HFFc6 (cell line): ENCODE measurements around the gene AGPAT2. TPM values are rescaled to one million over a fixed set of nuclear protein-coding genes. Genes with fewer than 3 reads are reported as not detected.

ENCODE experiments used
- DNase-seq: peaks from one replicate; pipeline ENCODE4 v3.0.0-alpha.2; 2018
- H3K27ac Mint-ChIP-seq: 2 replicates; pipeline ENCODE4 v1.8.0; 2020; ENCODE audit warnings: mild to moderate bottlenecking, mixed read lengths
- H3K27me3 Mint-ChIP-seq: 2 replicates; pipeline ENCODE4 v1.8.0; 2021; ENCODE audit warnings: mild to moderate bottlenecking, moderate library complexity, mixed read lengths; ENCODE audit not compliant: insufficient read depth
- H3K36me3 Mint-ChIP-seq: 2 replicates; pipeline ENCODE4 v1.8.0; 2021; ENCODE audit warnings: low read depth, mixed read lengths
- H3K4me1 Mint-ChIP-seq: 2 replicates; pipeline ENCODE4 v1.8.0; 2020; ENCODE audit warnings: low read depth, mixed read lengths
- H3K4me3 Mint-ChIP-seq: 2 replicates; pipeline ENCODE4 v1.8.0; 2020; ENCODE audit warnings: mild to moderate bottlenecking, moderate library complexity, mixed read lengths
- H3K9me3 Mint-ChIP-seq: 2 replicates; pipeline ENCODE4 v1.8.0; 2020; ENCODE audit warnings: mild to moderate bottlenecking, mixed read lengths
- total RNA-seq, 6 experiments: library from RNA; stranded (reverse); fragmentation: NEBNext Ultra II Directional; extraction: Animal tissue kit (Norgen Biotek cat#: 25700); gene quantifications; 2 replicates in 1 of 6; 3 replicates in 5 of 6; pipeline ENCODE4 v1.2.3, GENCODE V29; 2021
- TF ChIP-seq, protein P1 (sequence below): fragments of 200-600 bp; sonication (generic); IDR thresholded peaks from 2 replicates; pipeline ENCODE4 v1.5.0; 2021; ENCODE audit warnings: antibody characterized with exemption, mild to moderate bottlenecking

The AGPAT2 gene
- total RNA-seq, 6 experiments from 2014 or later: 48.7 to 58.4 (median 54.8) TPM

DNA sequence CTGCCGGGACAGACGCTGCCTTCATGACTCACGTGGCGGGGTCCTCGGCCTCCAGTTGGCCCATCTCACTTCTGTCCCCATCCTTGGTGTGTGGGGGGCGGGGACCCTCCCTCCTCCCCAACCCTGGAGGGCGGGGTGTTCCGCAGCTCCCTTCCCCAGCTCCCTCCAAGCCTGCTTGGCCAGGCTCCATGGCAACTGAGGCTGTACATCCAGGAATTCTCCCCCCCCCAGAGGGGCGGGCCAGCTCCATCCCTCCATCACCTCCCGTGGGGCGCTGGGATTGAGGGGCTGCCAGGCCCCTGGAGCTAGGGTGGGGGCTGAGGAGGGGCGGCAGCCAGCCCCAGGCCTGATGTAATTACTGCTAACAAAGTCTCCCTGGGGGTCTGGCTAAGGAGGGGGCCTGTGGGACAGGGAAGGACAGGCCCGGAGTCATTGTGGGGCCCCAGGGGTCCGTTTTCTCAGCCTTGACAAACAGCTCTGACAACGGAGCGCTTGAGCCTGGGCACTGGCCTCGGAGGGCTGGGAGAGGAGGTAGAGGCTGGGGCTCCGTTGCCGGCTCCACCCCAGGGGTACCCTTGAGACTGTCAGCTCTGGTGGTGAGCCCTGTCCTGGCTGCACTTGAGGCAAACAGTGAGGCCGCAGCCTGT, 33.1 kb upstream of the AGPAT2 start:
- no peaks in the 10 kb centered on the region for H3K9me3 Mint-ChIP-seq
- H3K36me3 Mint-ChIP-seq: peaks cover 14% of the 10 kb centered on the region
- H3K27me3 Mint-ChIP-seq: peaks cover 8% of the 10 kb centered on the region
- H3K4me1 Mint-ChIP-seq: peaks cover 18% of the 10 kb centered on the region
- H3K4me3 Mint-ChIP-seq: no peak overlapping the region
- no peak for DNase-seq
- H3K27ac Mint-ChIP-seq: no peak overlapping the region
- TF ChIP-seq, protein P1, sequence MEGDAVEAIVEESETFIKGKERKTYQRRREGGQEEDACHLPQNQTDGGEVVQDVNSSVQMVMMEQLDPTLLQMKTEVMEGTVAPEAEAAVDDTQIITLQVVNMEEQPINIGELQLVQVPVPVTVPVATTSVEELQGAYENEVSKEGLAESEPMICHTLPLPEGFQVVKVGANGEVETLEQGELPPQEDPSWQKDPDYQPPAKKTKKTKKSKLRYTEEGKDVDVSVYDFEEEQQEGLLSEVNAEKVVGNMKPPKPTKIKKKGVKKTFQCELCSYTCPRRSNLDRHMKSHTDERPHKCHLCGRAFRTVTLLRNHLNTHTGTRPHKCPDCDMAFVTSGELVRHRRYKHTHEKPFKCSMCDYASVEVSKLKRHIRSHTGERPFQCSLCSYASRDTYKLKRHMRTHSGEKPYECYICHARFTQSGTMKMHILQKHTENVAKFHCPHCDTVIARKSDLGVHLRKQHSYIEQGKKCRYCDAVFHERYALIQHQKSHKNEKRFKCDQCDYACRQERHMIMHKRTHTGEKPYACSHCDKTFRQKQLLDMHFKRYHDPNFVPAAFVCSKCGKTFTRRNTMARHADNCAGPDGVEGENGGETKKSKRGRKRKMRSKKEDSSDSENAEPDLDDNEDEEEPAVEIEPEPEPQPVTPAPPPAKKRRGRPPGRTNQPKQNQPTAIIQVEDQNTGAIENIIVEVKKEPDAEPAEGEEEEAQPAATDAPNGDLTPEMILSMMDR: no peak

DNA sequence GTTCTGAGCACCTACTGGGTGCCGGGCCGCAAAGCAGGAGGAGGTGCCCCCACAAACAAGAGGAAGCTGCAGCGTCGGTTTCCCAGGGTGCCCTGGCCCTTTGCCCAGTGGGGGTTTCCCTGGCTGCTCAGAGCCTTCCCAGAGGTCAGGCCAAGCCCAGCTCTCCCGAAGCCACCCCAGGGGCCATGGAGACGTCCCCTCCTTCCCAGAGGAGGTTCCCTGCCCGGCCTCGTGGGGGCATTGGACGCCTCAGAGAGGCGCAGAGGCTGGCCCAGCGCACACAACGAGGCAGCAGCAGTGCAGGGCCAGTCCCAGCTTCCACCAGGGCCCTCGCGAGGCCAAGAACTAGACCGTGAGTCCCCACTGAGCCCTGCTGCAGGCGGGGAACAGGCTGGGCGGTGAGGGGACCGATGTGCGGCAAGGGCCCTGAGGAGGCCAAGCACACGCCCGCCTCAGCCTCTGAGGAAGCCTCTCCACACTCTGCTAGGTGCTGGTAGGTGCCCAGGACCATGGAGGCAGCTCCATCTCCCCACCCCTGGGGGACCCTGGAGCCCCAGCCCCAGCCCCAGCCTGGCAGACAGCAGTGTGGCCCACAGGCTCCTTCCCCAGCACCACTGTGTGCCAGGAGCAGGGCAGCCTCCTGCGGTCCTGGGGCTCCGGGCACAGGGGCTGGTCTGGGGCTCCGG, 32.1 kb upstream of the AGPAT2 start:
- peaks cover 9% of the 10 kb centered on the region for H3K36me3 Mint-ChIP-seq
- H3K9me3 Mint-ChIP-seq: no peaks in the 10 kb centered on the region
- H3K27me3 Mint-ChIP-seq: peaks cover 8% of the 10 kb centered on the region
- H3K4me1 Mint-ChIP-seq: peaks cover 16% of the 10 kb centered on the region
- TF ChIP-seq, protein P1: no peak
- no peak for DNase-seq
- no peak overlapping the region for H3K27ac Mint-ChIP-seq
- no peak overlapping the region for H3K4me3 Mint-ChIP-seq

DNA sequence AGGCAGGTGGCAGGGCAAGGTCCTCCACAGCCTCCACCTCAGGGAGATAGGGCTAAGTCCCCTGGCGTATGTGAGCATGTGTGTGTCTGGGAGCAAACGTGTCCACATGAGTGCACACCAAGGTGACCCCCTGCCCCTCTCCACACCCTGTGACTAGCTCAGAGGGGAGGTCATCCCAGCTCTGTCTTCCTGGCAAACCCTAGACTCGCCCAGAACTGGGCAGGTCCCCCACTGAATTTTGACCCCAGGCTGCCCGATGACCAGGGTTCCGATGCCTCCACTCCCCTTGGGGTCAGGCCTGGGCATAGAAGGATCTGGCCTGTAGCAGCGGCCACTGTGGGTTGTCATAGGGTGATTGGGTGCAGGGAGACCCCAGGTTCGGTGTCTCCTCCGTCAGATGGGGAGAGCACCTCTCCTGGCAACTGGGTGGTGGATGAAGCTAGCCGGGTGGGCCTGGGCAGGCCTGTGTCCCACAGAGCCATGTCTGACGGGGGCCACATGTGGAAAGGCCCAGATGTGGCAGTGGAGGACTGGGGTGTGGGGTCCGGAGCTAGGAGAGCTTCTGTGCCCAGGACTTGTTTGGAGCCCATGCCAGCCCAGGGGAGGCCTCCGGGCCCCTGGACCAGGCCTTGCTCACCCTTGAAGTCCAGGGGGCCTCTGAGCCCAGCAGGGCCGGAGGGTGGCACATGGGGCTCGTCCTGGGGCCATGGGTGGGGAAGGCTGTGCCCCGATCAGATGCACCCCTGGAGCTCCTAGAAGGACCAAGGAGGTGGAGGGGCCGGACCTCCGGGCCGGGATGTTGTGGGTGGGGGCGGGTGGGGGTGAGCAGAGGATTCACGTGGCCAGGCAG, 31.3 kb upstream of the AGPAT2 start:
- no peak for DNase-seq
- Mint-ChIP-seq H3K9me3 (no peaks in the 10 kb centered on the region), H3K36me3 (peaks cover 2% of the 10 kb centered on the region), H3K27ac (no peak overlapping the region), H3K4me3 (no peak overlapping the region), H3K27me3 (peaks cover 6% of the 10 kb centered on the region), H3K4me1 (peaks cover 8% of the 10 kb centered on the region)
- TF ChIP-seq, protein P1: no peak

DNA sequence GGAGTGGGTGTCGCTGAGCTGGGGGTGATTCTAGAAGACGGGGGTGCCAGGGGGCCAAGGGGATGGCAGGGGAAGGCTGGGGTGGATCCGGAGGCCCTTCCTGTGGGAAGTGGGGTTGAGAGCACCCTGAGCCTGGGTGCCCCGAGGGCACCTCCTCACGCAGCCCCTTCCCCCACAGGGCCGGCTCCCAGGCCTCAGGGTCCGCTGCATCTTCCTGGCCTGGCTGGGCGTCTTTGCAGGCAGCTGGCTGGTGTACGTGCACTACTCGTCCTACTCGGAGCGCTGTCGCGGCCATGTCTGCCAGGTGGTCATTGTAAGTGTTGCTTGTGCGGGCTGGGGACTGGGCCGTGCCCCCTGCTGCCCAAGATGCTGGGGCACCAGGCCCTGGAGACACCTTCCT, 30.1 kb upstream of the AGPAT2 start:
- Mint-ChIP-seq H3K9me3 (no peaks in the 10 kb centered on the region), H3K4me1 (peaks cover 7% of the 10 kb centered on the region), H3K27ac (no peak overlapping the region), H3K36me3 (no peaks in the 10 kb centered on the region; the same call in 1 of the 2 replicates), H3K27me3 (peaks cover 10% of the 10 kb centered on the region), H3K4me3 (no peak overlapping the region)
- DNase-seq: no peak
- TF ChIP-seq, protein P1: no peak

DNA sequence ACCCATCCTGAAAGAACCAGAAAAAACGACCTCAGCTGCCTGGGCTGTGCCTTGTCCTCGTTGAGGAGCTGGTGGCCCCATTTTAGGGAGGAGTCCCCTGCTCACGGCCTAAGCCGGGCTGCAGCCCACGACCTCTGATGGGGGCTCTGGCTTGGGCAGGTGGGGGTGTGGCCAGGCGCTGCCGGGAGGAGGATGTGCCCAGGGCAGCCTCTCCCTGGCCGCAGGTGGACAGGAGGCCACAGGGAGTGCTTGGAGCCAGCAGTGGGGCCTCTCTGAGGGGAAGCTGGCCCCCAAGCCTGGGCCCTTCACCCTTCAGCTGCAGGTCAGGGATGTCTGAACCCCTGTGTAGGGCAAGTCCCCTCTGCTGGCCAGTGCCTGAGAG, 27.6 kb upstream of the AGPAT2 start:
- TF ChIP-seq, protein P1: no peak
- Mint-ChIP-seq H3K36me3 (no peaks in the 10 kb centered on the region), H3K9me3 (no peaks in the 10 kb centered on the region), H3K4me3 (no peak overlapping the region), H3K27ac (no peak overlapping the region), H3K27me3 (peaks cover 10% of the 10 kb centered on the region), H3K4me1 (peaks cover 15% of the 10 kb centered on the region)
- DNase-seq: no peak
